GM19455 (cell line): ENCODE results near the gene ABHD17C.

ENCODE experiments used
- ATAC-seq: cut with Tn5 transposase; IDR thresholded peaks from one replicate; pipeline ENCODE4 v1.9.1; 2021; ENCODE audit not compliant: unreplicated experiment

ABHD17C gene

DNA sequence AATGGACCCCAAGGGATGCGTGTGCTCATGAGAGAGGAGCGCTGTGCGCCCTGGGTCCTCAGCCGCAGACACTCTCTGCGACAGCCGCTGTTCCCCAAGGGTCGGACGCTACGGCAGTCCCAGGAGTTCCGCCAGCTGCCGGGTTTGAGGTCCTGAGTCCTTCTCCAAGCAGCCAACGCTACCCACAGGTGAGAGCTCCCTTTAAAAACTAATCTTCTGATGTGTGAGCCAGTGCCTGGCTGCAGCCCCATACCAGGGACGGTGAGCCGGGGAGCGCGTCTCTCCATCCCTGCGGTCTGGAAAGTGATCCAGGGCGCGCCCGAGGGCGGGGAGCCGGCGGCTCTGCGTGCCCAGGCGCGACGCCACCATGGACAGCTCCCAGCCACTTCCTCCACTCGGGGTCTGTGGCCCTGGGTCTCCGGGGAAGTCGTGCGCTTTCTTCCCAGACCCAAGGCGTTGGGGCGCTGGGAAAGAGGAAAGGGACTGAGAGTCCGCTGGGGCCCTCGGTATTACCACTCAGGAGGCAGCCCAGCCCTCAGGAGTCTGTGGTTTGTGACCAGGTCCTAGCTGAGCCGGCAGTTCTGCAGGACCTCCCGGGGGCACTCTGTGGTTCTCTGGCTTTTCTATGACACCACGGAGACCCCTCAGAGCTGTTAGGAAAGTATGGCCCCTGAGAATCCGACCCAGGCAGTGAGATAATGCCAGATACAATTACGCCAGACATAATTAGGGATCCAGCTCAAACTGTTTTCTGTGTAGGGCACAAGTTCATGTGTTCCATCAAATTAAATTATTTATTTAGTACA is 85.5 kb downstream of the ABHD17C start:
- no peak for ATAC-seq

- ATAC-seq = no peak
Measured at GRCh38 chr15:80783260-80783659, 88.2 kb downstream of the ABHD17C start.

GRCh38 chr15:80785335-80785734 is 90.2 kb downstream of the ABHD17C start:
- no peak for ATAC-seq

DNA sequence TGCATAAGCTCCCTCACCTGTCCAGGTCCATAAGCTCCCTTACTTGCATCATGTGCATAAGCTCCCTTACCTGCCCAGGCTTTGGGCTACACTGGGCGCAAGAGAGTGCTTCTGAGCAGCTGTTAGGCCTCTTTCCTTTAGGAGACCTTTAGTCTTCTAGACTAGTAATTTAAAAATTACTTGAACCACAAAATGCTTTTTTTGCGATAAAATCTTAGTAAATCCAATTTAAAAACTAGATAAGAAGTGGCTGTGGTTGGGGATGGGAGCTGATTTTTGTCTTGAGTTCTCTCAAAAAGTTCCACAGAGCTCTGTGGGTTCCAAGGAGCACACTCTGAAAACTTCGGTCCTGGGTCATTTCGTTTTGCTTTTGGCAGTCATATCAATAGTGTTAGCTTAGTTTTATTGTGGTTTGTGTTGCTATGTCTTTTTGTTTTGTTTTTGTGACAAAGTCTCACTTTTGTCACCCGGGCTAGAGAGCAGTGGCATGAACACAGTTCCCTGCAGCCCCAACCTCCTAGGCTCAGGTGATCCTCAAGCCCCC is 90.8 kb downstream of the ABHD17C start:
- no peak for ATAC-seq

DNA sequence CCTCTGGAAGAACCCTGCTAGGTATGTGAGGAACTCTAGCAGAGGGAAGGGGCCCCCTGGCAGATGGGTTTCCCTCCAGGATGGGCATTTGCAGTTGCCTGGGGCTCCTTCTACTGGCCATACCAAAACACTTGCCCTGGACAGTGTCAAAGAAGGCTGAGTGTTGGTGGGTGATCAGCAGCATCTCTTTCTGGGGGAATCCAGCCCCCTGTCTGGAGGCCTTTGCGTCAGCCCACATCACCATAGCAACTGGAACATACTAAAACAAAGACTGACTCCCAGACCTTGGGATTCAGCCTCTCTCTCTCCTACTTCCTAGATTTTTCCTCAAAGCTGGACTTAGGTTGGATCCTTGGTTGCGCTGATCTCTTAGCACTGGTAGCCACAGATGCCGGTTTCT is 92.2 kb downstream of the ABHD17C start:
- ATAC-seq = no peak

DNA sequence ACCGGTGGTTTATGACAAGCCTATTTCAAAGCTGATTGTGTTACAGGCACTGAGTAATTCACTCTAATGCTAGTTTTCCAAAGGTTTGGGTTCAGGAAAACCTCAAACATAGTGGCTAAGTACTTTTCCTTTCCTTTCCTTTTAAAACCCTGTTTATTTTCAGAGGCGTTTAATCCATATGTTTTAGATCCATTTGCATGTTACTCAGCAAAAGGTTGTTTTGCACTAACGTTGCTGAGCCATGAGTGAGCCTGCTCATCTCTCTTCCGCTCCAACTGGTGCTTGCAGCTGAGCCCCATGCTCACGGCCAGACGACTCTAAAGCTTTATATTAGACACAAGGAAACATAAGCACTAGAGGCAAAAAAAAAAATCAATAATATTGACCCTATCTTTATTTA is 93.4 kb downstream of the ABHD17C start:
- no peak for ATAC-seq

- ATAC-seq = no peak
Measured at GRCh38 chr15:80789296-80789695, 94.2 kb downstream of the ABHD17C start.

GRCh38 chr15:80789796-80790195 is 94.7 kb downstream of the ABHD17C start:
- ATAC-seq = no peak

GRCh38 chr15:80790236-80790635 is 95.1 kb downstream of the ABHD17C start:
- ATAC-seq = no peak

DNA sequence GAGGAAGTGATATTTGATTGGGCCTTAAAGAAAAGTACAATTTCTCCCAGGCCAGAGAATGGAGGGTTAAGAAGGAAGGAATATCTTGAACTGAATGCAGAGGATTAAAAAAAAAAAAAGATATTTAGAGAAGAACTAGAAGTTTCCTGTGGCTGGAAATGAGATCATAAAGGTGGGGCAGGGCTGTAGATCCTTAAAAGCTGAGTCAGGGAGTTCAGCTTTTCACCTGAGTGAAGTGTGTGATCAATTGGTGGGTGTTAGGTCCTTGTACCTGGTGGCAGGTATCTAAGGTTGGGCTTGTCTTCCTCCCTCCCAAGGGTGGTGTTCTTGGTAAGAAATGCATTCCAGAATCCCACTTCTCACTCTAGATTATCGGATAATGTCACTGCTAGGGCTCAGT is 95.9 kb downstream of the ABHD17C start:
- ATAC-seq = no peak

DNA sequence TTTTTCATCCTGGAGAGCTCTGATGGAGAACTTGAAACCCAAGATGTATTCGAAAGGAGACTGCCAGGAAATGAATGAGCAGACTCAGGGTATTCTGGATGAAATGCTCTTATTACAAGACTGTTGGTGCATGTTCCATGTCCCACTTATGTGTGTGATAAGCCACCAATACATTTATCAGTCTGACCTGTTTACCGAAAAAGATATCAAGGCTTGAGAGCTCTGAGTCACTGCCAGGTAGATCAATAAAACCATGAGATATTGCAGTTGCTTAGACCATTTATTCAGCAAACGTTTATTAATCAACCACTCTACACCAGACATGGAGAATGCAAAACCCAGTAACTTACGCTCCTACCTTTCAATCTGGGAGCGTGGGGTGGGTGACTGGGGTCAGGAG is 101.3 kb downstream of the ABHD17C start:
- ATAC-seq = no peak

- no peak for ATAC-seq
Measured at GRCh38 chr15:80798911-80799310, 103.8 kb downstream of the ABHD17C start.

DNA sequence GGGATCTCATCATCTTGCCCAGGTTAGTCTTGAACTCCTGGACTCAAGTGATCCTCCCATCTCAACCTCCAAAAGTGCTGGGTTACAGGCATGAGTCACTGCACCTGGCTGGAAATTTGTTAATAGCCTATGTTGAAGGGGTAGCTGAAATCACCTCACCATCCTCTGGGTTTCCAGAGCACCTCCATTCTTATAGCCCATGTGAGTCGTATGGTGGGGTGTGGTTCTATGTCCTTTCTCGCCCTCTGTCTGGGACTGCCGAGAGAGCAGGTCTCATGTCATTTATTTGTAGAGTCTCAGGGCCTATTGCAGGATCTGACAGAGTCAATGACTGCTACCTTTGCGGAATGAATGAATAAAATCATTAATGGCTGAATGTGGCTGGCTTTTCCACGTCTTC is 105.0 kb downstream of the ABHD17C start:
- no peak for ATAC-seq

- no peak for ATAC-seq
Measured at GRCh38 chr15:80801891-80802680, 107.0 kb downstream of the ABHD17C start.

- no peak for ATAC-seq
Measured at GRCh38 chr15:80803580-80804525, 108.7 kb downstream of the ABHD17C start.

- ATAC-seq = no peak
Measured at GRCh38 chr15:80804970-80805495, 109.9 kb downstream of the ABHD17C start.
